Measurements from ENCODE around the gene CD38.

The CD38 gene

DNA sequence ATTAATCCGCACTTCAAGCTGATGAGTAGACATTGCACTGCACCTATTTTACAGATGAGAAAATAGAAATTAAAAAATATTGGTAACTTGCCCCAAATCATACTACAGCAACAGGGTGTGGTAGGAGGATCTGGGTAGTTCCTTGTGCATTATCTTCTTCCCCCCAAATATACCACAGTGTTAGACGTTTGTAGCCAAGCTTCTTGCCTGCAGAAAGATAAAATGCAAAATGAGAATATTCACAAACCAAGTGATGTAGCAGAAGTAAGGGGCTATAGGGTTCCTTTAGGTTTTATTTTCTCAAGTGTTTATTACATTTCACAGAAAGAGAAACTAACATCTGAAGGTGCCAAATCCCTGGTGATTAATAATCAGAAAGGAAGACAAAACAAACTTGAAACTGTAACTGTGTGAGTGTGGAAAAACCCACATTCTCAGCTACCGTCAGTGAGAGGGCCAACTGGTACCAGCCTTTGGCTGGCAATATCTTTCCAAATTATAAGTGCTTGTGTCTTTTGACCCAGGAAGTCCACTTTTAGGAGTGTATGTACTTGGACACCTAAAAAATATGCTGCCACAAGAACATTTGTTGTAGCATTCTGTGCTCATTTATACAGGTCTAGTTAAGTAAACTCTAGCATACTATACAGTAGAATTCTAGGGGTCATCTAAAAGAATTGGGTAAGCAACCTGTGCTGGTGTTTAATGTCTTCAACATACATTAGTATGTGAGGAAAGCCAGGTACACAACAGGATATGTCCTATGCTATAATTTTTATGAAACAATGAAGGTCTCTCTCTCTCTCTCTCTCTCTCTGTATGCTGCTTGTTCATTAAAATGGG, 6.7 kb upstream of the CD38 start:
- no peak overlapping the region for H3K4me3 ChIP-seq (ENCODE audit: low read depth, low read length)
- no peak for DNase-seq (ENCODE audit: low read depth)
- TF ChIP-seq, protein P1, sequence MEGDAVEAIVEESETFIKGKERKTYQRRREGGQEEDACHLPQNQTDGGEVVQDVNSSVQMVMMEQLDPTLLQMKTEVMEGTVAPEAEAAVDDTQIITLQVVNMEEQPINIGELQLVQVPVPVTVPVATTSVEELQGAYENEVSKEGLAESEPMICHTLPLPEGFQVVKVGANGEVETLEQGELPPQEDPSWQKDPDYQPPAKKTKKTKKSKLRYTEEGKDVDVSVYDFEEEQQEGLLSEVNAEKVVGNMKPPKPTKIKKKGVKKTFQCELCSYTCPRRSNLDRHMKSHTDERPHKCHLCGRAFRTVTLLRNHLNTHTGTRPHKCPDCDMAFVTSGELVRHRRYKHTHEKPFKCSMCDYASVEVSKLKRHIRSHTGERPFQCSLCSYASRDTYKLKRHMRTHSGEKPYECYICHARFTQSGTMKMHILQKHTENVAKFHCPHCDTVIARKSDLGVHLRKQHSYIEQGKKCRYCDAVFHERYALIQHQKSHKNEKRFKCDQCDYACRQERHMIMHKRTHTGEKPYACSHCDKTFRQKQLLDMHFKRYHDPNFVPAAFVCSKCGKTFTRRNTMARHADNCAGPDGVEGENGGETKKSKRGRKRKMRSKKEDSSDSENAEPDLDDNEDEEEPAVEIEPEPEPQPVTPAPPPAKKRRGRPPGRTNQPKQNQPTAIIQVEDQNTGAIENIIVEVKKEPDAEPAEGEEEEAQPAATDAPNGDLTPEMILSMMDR (IDR thresholded peaks at IDR 0.05; ENCODE audit: low read depth, low read length, missing control alignments): no peak

DNA sequence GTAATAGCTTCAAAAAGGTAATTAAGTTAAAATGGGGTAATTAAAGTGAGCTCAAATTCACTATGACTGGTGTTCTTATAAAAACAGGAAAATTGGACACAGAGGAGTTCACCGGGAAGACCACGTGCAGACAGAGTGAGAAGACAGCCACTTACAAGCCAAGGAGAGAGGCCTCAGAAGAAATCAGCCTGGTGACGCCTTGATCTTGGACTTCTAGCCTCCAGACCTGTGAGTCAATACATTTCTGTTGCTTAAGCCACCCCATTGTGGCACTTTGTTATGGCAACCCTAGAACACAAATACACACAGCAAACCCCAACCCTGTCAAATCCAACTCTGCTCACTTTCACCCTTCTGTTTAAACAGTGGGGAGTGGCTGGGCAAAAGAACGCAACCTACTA, 4.1 kb upstream of the CD38 start:
- TF ChIP-seq, protein P1 (IDR thresholded peaks at IDR 0.05; ENCODE audit: low read depth, low read length, missing control alignments): no peak
- no peak overlapping the region for H3K4me3 ChIP-seq (ENCODE audit: low read depth, low read length)
- DNase-seq (ENCODE audit: low read depth): no peak

DNA sequence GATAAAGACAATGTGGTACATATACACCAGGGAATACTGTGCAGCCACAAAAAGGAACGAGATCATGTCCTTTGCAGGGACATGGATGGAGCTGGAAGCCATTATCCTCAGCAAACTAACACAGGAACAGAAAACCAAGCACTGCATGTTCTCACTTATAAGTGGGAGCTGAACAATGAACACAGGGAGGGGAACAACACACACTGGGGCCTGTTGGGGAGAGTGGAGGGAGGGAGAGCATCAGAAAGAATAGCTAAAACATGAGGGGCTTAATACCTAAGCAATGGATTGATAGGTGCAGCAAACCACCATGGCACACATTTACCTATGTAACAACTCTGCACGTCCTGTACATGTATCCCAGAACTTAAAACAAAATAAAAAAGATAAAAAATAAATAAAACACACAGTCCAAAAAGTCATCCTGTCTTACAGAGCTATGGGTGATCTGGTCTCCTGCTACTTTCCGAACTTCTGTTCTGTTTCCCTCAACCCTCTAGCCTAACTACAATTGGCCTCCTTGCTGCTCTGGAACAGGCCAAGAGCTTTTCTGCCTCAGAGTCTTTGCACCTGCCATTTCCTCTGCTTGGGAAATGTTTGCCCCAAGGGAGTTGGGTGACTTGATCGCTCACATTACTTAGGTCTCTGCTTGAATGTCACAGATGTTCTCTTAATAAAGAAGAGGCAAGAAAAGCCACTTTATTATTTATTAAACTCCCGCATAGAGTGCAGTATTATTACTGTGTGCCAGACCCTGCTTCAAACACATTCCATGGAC, 1.1 kb upstream of the CD38 start:
- no peak overlapping the region for H3K4me3 ChIP-seq (ENCODE audit: low read depth, low read length)
- DNase-seq (ENCODE audit: low read depth): no peak
- TF ChIP-seq, protein P1 (IDR thresholded peaks at IDR 0.05; ENCODE audit: low read depth, low read length, missing control alignments): no peak

DNA sequence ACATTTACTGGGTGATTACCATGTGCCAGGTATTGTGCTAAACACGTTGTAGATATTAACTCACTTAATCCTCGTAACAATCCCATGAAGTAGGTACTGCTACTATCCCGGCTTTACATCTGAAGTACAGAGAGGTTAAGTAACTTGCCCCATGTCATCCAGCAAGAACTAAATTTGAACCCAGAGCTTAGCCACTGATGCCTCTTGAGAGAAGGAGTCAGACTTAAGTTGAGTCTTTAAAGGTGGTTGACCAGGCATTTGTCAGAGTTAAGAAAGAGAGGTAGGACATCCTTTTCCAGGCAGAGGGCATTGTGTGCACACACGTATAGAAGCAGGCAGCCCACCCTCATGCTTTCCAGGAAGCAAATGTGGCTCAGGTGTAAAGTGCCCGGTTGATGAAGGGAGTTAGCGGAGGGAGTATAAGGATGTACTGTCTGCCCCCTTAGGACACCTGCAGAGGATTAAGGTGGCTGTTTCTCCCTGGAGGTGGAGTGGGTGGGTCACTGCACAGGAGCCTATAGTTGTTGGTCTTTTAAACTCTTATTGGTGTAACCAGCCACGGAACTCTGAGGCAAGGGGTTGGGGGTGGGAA, 335 bp upstream of the CD38 start:
- no peak for DNase-seq (ENCODE audit: low read depth)
- TF ChIP-seq, protein P1 (IDR thresholded peaks at IDR 0.05; ENCODE audit: low read depth, low read length, missing control alignments): no peak
- peak overlapping the region; percentile 76 for H3K4me3 ChIP-seq (ENCODE audit: low read depth, low read length)

DNA sequence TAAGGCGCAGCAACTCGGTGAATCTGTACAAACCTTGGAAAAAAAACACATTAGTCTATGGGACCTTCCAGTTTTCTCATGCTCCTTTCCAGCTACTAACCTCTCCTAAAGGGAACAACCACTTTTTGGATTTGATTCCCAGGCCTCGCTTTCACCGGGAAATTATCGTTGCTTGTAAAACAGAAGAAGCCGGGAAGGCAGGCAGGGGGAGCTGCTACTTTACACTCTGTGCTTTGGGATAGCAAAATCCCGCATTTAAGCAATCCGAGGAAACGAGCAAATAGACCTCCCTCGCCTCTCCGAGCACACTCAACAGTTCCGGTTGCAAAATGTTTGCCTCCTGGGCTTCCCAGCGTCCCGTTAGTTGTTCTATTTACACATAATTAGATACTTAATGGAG, 1.2 kb downstream of the CD38 start:
- TF ChIP-seq, protein P1 (IDR thresholded peaks at IDR 0.05; ENCODE audit: low read depth, low read length, missing control alignments): no peak
- H3K4me3 ChIP-seq (ENCODE audit: low read depth, low read length): peak overlapping the region; percentile 76
- DNase-seq (ENCODE audit: low read depth): no peak

DNA sequence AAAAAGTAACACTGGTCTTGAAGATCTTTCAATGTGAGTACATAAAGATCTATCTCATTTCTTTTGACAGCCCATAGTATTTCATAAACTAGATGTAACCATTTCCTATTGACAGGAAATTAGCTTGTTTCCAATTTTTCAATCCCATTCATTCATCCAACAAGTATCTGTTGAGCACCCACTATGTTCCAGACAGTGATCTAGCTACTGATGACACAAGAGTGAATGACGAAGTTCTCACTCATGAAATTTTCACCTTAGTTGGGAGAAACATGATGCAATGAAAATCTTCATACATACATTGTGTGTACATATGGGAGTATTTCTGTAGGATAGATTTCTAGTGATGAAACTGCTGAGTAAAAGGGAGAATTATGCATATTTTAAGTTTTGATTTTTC, 1.7 kb downstream of the CD38 start:
- no peak for DNase-seq (ENCODE audit: low read depth)
- peak overlapping the region; percentile 76; the same call in 1 of the 2 replicates for H3K4me3 ChIP-seq (ENCODE audit: low read depth, low read length)
- TF ChIP-seq, protein P1 (IDR thresholded peaks at IDR 0.05; ENCODE audit: low read depth, low read length, missing control alignments): no peak
